Neuronal stem cell (in vitro differentiated cells): ENCODE results near the gene GART.

Experiments
- DNase-seq: peaks from one replicate; pipeline ENCODE4 v3.0.0-alpha.2; 2013; ENCODE audit warnings: low spot score
- H2AFZ ChIP-seq: one replicate; pipeline ENCODE4 v1.6.1; 2013; ENCODE audit warnings: mild to moderate bottlenecking, low read length, inconsistent platforms
- H2AK5ac ChIP-seq: 2 replicates; pipeline ENCODE4 v1.6.1; 2013; ENCODE audit warnings: low read depth, mild to moderate bottlenecking, inconsistent platforms, low read length, moderate library complexity, mixed read lengths
- H2BK120ac ChIP-seq: 2 replicates; pipeline ENCODE4 v1.6.1; 2013; ENCODE audit warnings: low read depth, mild to moderate bottlenecking, inconsistent platforms, low read length, moderate library complexity, mixed read lengths
- H2BK12ac ChIP-seq: one replicate; pipeline ENCODE4 v1.6.1; 2013; ENCODE audit warnings: low read length, inconsistent platforms
- H2BK15ac ChIP-seq: 2 replicates; pipeline ENCODE4 v1.6.1; 2013; ENCODE audit warnings: mild to moderate bottlenecking, low read length, inconsistent platforms, mixed read lengths
- H2BK5ac ChIP-seq: one replicate; pipeline ENCODE4 v1.6.1; 2013; ENCODE audit warnings: inconsistent platforms, mild to moderate bottlenecking, low read length, moderate library complexity
- H3K14ac ChIP-seq: one replicate; pipeline ENCODE4 v1.6.1; 2013; ENCODE audit warnings: low read length, inconsistent platforms
- H3K18ac ChIP-seq: 2 replicates; pipeline ENCODE4 v1.6.1; 2013; ENCODE audit warnings: low read length, inconsistent platforms
- H3K23ac ChIP-seq: 2 replicates; pipeline ENCODE4 v1.6.1; 2013; ENCODE audit warnings: low read depth, mild to moderate bottlenecking, mixed read lengths, low read length, inconsistent platforms; ENCODE audit not compliant: poor library complexity
- H3K27ac ChIP-seq: replicated peaks from 3 replicates; pipeline ENCODE4 v1.5.1; 2013; ENCODE audit warnings: low read length, inconsistent platforms
- H3K27me3 ChIP-seq, 3 experiments: 2 replicates each; pipeline ENCODE4 v1.6.1; 2013; ENCODE audit warnings: low read length in 3 of 3, mild to moderate bottlenecking in 2 of 3, inconsistent platforms in 1 of 3, low read depth in 1 of 3, mixed read lengths in 1 of 3, moderate library complexity in 1 of 3; ENCODE audit not compliant: control insufficient read depth in 3 of 3, insufficient read depth in 3 of 3
- H3K36me3 ChIP-seq, 2 donors: replicated peaks in 1 of 2; 2 replicates each; pipeline ENCODE4 v1.6.1; 2013; ENCODE audit warnings: low read length in 2 of 2; ENCODE audit not compliant: control insufficient read depth in 2 of 2, insufficient read depth in 2 of 2
- H3K4ac ChIP-seq: 2 replicates; pipeline ENCODE4 v1.6.1; 2013; ENCODE audit warnings: inconsistent platforms, mild to moderate bottlenecking, low read length, moderate library complexity
- H3K4me1 ChIP-seq, 2 donors: 1 replicate in 1 of 2; 2 replicates in 1 of 2; pipeline ENCODE4 v1.6.1; 2013; ENCODE audit warnings: low read length in 2 of 2, low read depth in 1 of 2; ENCODE audit not compliant: control insufficient read depth in 2 of 2, insufficient read depth in 1 of 2
- H3K4me2 ChIP-seq: one replicate; pipeline ENCODE4 v1.6.1; 2013; ENCODE audit warnings: mild to moderate bottlenecking, low read length, inconsistent platforms; ENCODE audit not compliant: insufficient read depth, poor library complexity, severe bottlenecking
- H3K4me3 ChIP-seq, 2 donors: 2 replicates each; pipeline ENCODE4 v1.5.1; 2013; ENCODE audit warnings: low read length in 2 of 2, mild to moderate bottlenecking in 2 of 2, inconsistent platforms in 1 of 2, moderate library complexity in 1 of 2
- H3K79me1 ChIP-seq: one replicate; pipeline ENCODE4 v1.6.1; 2013; ENCODE audit warnings: low read depth, mild to moderate bottlenecking, inconsistent platforms, low read length, moderate library complexity
- H3K9ac ChIP-seq: one replicate; pipeline ENCODE4 v1.6.1; 2013; ENCODE audit warnings: mild to moderate bottlenecking, low read depth, low read length, inconsistent platforms; ENCODE audit not compliant: poor library complexity
- H3K9me3 ChIP-seq, 2 donors: replicated peaks in 1 of 2; 2 replicates each; pipeline versions ENCODE3 to v1.6.1; 2013; ENCODE audit warnings: low read length in 2 of 2, mild to moderate bottlenecking in 2 of 2, inconsistent platforms in 1 of 2, low read depth in 1 of 2, mixed read lengths in 1 of 2, moderate library complexity in 1 of 2; ENCODE audit not compliant: control insufficient read depth in 2 of 2, insufficient read depth in 1 of 2
- H4K8ac ChIP-seq: one replicate; pipeline ENCODE4 v1.6.1; 2013; ENCODE audit warnings: low read depth, mild to moderate bottlenecking, inconsistent platforms, low read length, moderate library complexity
- H4K91ac ChIP-seq: one replicate; pipeline ENCODE4 v1.6.1; 2013; ENCODE audit warnings: low read length, low read depth, mild to moderate bottlenecking, inconsistent platforms; ENCODE audit not compliant: poor library complexity
- WGBS, 2 donors: extraction: QIAGEN DNeasy Blood & Tissue Kit; methylation state at CpG; one replicate each; pipeline ENCODE4 v1.1.7; 2013; ENCODE audit warnings: missing lambda C conversion rate in 2 of 2, mixed read lengths in 1 of 2; ENCODE audit not compliant: insufficient read length in 2 of 2, insufficient replicate concordance in 1 of 2; ENCODE audit errors: extremely low coverage in 2 of 2; 5-methylcytosine and 5-hydroxymethylcytosine counted together

Gene GART

DNA sequence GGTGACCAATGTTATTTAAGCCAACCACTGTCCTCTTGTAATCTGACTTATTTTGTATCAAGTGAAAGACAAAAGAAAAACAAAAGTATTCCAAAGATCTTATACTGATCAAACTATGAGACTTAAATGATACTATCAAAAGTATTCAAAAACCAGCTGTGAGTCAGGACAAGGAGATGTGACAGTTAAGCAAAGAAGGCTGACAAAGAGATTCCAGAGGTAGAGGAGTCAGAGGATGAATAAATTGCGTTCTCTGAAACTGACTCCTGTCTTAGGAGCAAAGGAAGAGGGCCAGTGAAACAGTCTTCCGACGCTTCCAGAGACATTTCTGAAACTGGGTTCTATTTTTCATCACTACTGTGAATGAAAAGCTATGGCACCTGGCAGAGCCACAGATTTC lies 83.1 kb downstream of the GART start:
- Histone ChIP-seq H2BK5ac (no peak overlapping the region), H3K4me1 (no peaks in the 10 kb centered on the region), H3K79me1 (no peaks in the 10 kb centered on the region), H3K9ac (no peak overlapping the region), H2BK15ac (no peak overlapping the region), H2BK120ac (no peak overlapping the region), H3K4me3 (no peak overlapping the region), H3K4me2 (no peak overlapping the region), H3K18ac (no peak overlapping the region), H3K27me3 (no peaks in the 10 kb centered on the region), H4K8ac (no peak overlapping the region), H3K23ac (no peak overlapping the region), H3K27ac (no peak overlapping the region), H3K14ac (no peak overlapping the region), H3K9me3 (no peaks in the 10 kb centered on the region), H3K4ac (no peak overlapping the region), H3K36me3 (peaks cover 0 to 49% of the 10 kb centered on the region in 2 donors), H2AK5ac (no peak overlapping the region), H4K91ac (no peak overlapping the region), H2AFZ (no peak overlapping the region), H2BK12ac (no peak overlapping the region)
- DNase-seq, result no peak
- WGBS, 2 donors, result no CpG with 5 or more reads among the region's 3 CpGs

GRCh38 chr21:33455686-33456446 lies 86.1 kb downstream of the GART start:
- Histone ChIP-seq H3K79me1 (no peaks in the 10 kb centered on the region), H3K18ac (no peak overlapping the region), H2AFZ (no peak overlapping the region), H3K9ac (no peak overlapping the region), H3K4me1 (no peaks in the 10 kb centered on the region), H3K27me3 (no peaks in the 10 kb centered on the region), H2AK5ac (no peak overlapping the region), H3K4ac (no peak overlapping the region), H3K9me3 (no peaks in the 10 kb centered on the region), H2BK120ac (no peak overlapping the region), H3K14ac (no peak overlapping the region), H2BK5ac (no peak overlapping the region), H2BK15ac (no peak overlapping the region), H3K23ac (no peak overlapping the region), H3K4me3 (no peak overlapping the region), H4K8ac (no peak overlapping the region), H2BK12ac (no peak overlapping the region), H3K4me2 (no peak overlapping the region), H3K36me3 (peaks cover 0 to 45% of the 10 kb centered on the region in 2 donors), H3K27ac (no peak overlapping the region), H4K91ac (no peak overlapping the region)
- DNase-seq, result no peak
- no CpG with 5 or more reads among the region's 6 CpGs for WGBS, 2 donors
